Left forelimb (tissue), 1 donor: Measurements from ENCODE around the gene TBL1X.

Experiments used
- DNase-seq: peaks from one replicate; pipeline ENCODE4 v3.0.0-alpha.2; 2018; ENCODE audit warnings: low spot score

TBL1X gene

DNA sequence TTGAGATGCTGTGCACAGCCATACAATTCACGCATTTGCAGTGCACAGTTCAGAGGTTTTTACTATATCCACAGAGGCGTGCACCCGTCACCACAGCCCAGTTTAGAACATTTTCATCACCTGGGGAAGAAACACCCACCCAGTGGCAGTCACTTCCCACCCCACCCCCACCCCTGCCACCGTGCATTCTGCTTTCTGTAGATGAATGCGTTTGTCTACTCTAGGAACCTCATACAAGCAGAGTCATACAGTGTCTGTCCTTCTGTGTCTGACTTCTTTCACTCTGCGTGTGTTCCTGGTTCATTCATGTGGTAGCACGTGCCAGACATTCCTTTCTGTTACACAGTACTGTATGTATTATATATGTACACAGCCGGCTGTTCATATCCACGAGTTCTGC lies 122.8 kb downstream of the TBL1X start:
- no peak for DNase-seq

GRCh38 chrX:9591496-9591895 lies 126.6 kb downstream of the TBL1X start:
- DNase-seq, result no peak

- DNase-seq, result no peak
These were observed 128.9 kb downstream of the TBL1X start for GRCh38 chrX:9593756-9594155.

DNA sequence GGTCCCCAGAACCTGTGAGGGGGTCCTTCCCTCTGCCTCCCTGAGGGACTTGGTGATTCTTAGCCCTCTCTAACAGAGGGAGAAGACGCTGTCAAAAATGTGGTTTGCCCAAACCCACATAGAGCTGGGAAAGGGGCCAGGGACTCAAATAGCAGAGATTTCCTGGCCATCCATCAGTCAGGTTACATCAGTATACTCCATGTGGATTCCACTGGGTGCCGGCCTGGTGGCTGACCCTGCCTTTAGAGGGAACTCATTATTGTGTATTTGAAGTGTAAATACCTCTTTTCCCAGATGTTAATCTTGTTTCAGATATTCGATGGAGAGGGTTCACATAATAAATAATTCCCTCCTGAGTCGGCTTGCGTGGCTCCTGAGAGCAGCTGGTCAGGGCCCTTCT lies 130.3 kb downstream of the TBL1X start:
- DNase-seq, result no peak

GRCh38 chrX:9596837-9597236 lies 132.0 kb downstream of the TBL1X start:
- DNase-seq, result no peak

- no peak for DNase-seq
These were observed 132.6 kb downstream of the TBL1X start for GRCh38 chrX:9597361-9598035.

- DNase-seq, result no peak
These were observed 133.5 kb downstream of the TBL1X start for GRCh38 chrX:9598344-9598743.

DNA sequence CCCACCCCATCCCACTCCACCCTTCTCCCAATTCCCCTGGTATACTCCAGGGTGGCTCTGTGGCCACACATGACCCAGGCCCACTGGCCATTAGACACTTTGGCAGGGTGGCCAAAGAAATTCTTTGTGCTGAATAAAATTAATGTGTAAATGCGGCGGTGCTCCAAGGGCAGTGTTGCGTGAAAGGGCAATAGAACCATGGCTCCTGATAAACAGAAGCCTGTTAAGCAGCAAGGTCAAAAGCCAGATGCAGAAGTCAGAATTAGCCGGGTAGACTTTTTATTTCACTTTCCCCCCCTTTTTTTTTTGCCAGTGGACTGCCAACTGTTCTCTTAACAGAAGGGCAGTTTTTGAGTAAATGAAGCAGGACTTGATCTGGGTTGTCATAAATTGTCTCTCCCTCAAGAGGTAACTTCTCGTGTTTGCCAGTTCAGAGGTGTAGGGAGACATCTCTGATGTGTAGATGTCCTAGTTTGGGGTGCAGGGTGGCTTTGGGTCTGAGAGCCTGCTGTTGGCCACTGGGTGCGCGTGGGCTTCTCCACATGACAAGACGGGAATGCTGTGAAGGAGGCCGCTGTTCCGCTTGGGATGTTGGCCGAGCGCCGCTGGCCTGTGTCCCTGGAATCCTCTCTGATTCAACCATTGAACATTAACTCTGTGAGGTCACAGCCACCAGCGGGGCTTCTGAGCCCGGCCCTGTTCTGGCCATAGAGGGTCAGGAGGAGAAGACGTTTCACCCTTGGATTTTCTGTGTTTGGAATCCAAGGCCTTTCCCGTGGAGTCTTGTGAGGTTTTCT lies 139.5 kb downstream of the TBL1X start:
- DNase-seq, result no peak

- no peak for DNase-seq
These were observed 140.0 kb downstream of the TBL1X start for GRCh38 chrX:9604908-9605306.

GRCh38 chrX:9605484-9605883 lies 140.6 kb downstream of the TBL1X start:
- no peak for DNase-seq

- no peak for DNase-seq
These were observed 142.1 kb downstream of the TBL1X start for GRCh38 chrX:9606971-9607370.

- DNase-seq, result no peak
These were observed 144.6 kb downstream of the TBL1X start for GRCh38 chrX:9609499-9609898.

DNA sequence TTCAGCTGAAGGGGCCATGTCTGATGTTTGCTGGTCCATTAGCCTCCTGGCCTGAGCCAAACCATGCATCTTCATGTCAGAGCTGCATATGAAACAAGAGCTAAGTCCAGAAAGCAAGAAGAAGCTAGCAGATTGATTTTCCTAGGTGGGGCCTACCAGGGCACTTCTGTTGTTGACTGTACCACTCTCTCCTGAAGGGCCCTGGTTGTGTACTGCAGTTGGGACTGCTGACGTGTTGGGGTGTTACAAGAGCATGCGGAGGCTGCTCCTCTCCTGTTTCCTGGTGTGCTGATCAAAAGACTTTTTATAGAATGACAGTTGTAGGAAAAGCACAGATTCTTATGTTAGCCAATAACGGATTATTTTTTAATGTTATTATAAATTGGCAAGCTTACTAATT lies 145.1 kb downstream of the TBL1X start:
- DNase-seq, result no peak

DNA sequence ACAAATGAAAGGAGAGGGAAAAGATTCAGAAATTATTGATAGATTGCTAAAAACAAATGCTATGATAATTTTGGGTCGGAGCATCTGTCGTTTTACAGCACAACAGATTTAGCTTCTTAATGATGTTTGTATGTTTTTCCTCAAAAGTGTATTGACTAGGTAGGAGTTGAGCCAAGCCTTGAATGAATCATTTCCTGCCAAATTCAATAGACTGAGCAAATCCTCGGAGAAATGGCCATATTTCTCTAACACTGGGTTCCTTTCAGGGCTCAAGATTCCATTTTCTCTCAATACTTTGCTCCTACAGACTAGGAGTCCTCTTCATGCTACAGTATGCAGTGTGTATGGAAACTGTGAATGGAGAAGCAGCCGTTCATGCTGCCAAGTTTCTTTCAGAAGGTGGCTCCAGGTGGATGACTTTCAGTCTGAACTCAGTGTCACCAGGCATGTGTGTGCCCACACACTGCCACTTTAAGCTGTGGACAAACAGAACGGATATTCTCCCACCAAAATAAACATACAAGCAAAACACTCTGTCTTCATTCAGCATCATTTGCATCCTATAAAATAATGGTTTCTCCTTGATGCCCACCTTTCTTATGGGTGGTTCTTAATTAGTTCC lies 146.0 kb downstream of the TBL1X start:
- DNase-seq, result no peak

DNA sequence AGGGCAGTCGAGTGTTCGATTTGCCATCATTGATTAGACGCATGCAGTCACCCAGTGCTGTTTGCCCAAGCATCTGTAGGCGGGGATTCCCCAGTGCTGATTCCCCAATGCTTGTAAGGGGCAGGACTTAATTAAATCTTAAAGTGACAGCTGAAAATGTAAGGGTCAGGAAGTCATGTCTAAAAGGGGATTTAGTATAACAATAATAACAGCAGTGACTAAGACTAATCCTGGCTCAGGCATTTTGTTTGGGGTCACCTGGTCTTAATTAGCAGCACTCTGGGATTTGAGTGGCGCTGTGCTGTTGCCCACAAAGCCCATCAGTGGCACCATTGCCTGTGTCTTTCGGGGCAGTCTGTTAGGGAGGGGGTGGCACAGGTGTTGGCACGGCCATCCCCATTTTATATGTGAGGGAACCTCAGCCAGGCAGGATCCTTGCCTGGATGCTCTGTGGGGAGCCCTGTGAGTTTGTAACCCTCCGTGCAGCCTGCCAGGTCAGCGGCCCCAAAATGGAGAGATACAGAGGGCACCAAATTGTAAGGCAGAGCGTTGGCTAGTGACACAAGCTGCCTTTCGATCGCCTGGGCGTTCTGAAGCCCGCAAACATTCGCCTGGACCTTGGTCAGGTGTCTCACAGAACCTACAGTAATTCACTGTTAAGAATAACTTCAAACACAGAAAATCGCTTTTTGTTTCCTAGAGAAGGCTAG lies 146.7 kb downstream of the TBL1X start:
- no peak for DNase-seq

DNA sequence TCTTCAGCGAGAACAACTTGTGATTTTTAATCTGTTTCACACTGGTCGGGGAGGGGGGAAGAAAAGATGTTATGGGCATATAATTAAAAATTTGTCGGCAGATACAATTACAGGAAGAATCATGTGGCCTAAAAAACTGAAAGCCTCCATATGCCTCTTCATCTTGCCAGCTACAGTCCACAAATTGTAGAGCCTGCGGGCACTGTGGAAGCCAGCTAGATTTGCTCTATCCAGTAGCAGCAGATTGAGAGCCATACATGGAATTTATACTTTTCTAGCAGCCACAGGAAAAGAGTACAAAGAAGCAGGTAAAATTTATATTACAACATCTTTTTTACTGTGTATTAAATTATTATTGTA lies 147.3 kb downstream of the TBL1X start:
- DNase-seq, result no peak

DNA sequence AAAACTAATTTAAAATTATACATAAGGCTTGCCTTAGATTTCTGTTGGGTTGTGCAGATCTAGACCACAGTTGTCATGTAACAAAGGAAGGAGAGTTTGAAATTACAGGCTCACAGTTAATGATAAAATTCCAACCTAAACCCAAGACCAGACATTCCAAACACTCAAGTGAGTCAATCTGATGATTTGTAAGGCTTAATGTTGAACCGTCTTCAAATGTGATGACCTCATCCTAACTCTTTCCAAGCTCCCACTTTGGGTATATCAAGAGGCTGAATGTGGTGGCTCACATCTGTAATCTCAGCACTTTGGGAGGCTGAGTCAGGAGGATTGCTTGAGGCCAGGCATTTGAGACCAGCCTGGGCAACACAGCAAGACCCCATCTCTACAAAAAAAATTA lies 149.2 kb downstream of the TBL1X start:
- DNase-seq, result no peak

DNA sequence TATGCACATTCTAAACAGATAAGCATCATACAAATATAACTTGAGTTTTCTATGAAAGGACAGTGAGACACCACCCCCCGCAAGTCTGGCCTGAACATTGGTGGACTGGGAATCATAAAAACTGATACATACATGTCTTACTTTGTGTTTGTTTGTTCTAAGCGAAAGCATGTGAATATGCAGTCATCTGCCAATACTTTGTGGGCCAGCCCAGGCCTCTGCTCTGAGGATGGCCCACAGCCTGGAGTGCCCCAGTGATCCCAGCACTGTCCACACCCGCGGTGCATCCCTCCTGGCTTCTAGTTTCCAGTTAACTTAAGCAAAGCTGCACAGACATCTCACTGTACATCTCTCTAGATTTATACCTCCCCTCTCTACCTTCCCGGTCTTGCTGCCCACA lies 154.3 kb downstream of the TBL1X start:
- no peak for DNase-seq

DNA sequence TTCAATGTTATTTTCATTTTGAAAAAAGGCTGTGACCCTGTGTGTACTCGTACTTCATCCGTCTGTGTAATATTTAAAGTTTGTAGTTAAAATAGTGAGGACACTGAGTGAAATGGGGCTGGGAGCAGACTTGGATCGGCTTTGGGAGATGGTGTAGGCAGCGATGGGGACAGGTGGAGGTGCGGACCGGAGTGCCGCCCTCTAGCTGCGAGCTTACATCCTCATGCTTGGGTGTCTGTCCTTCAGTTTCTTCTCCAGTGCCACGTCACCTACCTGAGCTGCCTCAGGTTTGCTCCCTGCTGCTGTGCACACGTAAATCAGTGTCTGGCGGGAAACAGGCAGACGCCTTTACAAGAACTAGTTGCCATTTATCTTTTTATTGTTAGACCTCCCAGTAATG lies 154.7 kb downstream of the TBL1X start:
- DNase-seq, result no peak

DNA sequence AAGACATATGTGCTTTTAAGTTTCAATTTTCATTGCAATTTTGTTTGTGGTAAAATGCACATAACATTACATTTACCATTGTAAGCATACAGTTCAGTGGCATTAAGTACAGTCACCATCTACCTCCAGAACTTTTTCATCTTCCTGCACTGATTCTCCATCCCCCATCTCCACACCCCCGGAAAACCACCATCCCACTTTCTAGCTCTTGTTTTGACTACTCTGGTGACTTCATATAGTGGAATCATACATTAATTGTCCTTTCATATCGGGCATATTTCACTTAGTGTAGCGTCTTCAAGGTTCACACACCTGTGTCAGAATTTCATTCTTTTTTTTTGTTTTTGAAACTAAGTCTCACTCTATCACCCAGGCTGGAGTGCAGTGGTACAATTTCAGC lies 157.3 kb downstream of the TBL1X start:
- no peak for DNase-seq

- DNase-seq, result no peak
These were observed 161.5 kb downstream of the TBL1X start for GRCh38 chrX:9626379-9626778.

DNA sequence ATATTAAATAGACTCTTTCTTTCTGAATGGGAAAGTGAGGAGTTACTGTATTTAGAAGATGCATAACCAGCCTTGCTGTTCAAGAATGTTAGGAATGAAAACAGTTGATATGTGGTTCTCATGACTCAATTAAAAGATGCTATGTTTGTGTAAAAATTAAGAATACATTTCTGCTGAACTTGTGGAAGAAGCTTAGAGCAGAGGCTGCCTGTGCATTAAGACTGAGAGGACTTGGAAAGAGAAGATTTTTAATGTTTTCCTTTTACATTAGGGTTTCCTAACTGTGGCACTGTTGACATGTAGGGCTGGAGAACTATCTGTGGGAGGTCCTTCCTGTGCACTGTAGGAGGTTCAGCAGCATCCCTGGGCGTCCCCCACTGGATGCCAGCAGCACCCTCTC lies 163.1 kb downstream of the TBL1X start:
- DNase-seq, result no peak
